Left lung (tissue), 14 donors: ENCODE measurements around the gene CCDC73. TPM values are rescaled to one million over a fixed set of nuclear protein-coding genes. Genes with fewer than 3 reads are reported as not detected.

Source experiments
- ATAC-seq: fragments of 200-7000 bp; cut with Tn5 transposase; one replicate; pipeline ENCODE4 v1.9.1; 2020; ENCODE audit warnings: moderate library complexity
- DNase-seq, 4 donors: peaks; one replicate each; pipeline ENCODE4 v3.0.0-alpha.2; 2013 to 2020
- H3K27ac ChIP-seq, 2 donors: fragments of 200-600 bp; sonication (generic) in 1 of 2; one replicate each; pipeline versions ENCODE4 v1.5.0 to v1.8.0; 2020 to 2021
- H3K27me3 ChIP-seq, 2 donors: fragments of 200-600 bp; sonication (generic) in 1 of 2; one replicate each; pipeline versions ENCODE4 v1.5.0 to v1.8.0; 2020 to 2021
- H3K36me3 ChIP-seq, 2 donors: fragments of 200-600 bp; sonication (generic) in 1 of 2; one replicate each; pipeline versions ENCODE4 v1.5.0 to v1.8.0; 2020 to 2021
- H3K4me1 ChIP-seq, 2 donors: fragments of 200-600 bp; one replicate each; pipeline ENCODE4 v1.8.0; 2021
- H3K4me3 ChIP-seq, 2 donors: fragments of 200-600 bp; sonication (generic) in 1 of 2; one replicate each; pipeline versions ENCODE4 v1.5.0 to v1.8.0; 2020 to 2021; ENCODE audit warnings: mild to moderate bottlenecking in 1 of 2
- H3K9me3 ChIP-seq, 2 donors: fragments of 200-600 bp; sonication (generic) in 1 of 2; one replicate each; pipeline versions ENCODE4 v1.5.0 to v1.8.0; 2020 to 2021
- CTCF ChIP-seq, 2 donors: fragments of 200-600 bp; sonication (generic) in 1 of 2; IDR thresholded peaks; one replicate each; pipeline versions ENCODE4 v1.5.0 to v1.8.0; 2021; ENCODE audit warnings: antibody characterized with exemption in 2 of 2
- intact Hi-C, 2 donors: fragments of 100-400 bp; cut with DNase I; formaldehyde crosslinking; loops; one replicate each; pipeline versions ENCODE4 v1.11.2 to v1.14.2; 2022
- long read RNA-seq, 12 donors: library from polyadenylated mRNA in 2 of 12; unstranded in 2 of 12; transcript quantifications; one replicate each; pipeline ENCODE4 v2.0.0 and lab custom pipeline, GENCODE V29; 2019 to 2026
- polyA plus RNA-seq, 6 donors: library from polyadenylated mRNA; unstranded; fragments of 120-200 nt; gene quantifications; one replicate each; pipeline ENCODE4 v1.2.1, GENCODE V29; 2013; ENCODE audit not compliant: insufficient read length in 6 of 6
- total RNA-seq, 2 donors: library from RNA; stranded (reverse); fragmentation: NEBNext Ultra II Directional; extraction: Animal tissue kit (Norgen Biotek cat#: 25700); gene quantifications; one replicate each; pipeline ENCODE4 v1.2.1, GENCODE V29; 2021
- donor health status: DM: no; HTN: yes; CAD: no.
- donor health status: DM: no; HTN: no; CAD: no.

CCDC73 gene
- total RNA-seq (under 1 TPM in 1 of 2 donors, not detected in 1; 0.18 TPM), polyA plus RNA-seq (under 1 TPM; 0.08 to 0.57 (median 0.11) TPM)
- long read RNA-seq, donor 1, partial matches to known transcripts: 24 of 24 reads
- long read RNA-seq, donor 1, other reads (novel, unspliced or antisense): 0 of 24 reads
- long read RNA-seq, donor 2, partial matches to known transcripts: 561 of 816 reads
- long read RNA-seq, donor 2, other reads (novel, unspliced or antisense): 255 of 816 reads
- long read RNA-seq, donor 3: 0 reads
- long read RNA-seq, donor 4: 0 reads
- long read RNA-seq, donor 5, partial matches to known transcripts: 13 of 13 reads
- long read RNA-seq, donor 5, other reads (novel, unspliced or antisense): 0 of 13 reads
- long read RNA-seq, donor 6: 0 reads
- long read RNA-seq, donor 7: 0 reads
- long read RNA-seq, donor 8: 0 reads
- long read RNA-seq, donor 9: 0 reads
- long read RNA-seq, donor 10: 0 reads
- long read RNA-seq, donor 11: 0 reads
- long read RNA-seq, donor 12: 0 reads

- no peaks in the 10 kb centered on the region for H3K9me3 ChIP-seq
- peaks cover 0 to 10% of the 10 kb centered on the region in 2 donors for H3K4me1 ChIP-seq
- no peaks in the 10 kb centered on the region for H3K36me3 ChIP-seq
- TF ChIP-seq CTCF (IDR thresholded peaks at IDR 0.05): no peak
- ATAC-seq (no peak), DNase-seq (no peak)
- intact Hi-C loops: no loop called here
- no peaks in the 10 kb centered on the region for H3K27me3 ChIP-seq
- H3K4me3 ChIP-seq: no peak within 1 kb of the TSS
- no peak within 1 kb of the TSS for H3K27ac ChIP-seq
Observed at GRCh38 chr11:32794439-32794838, at the start of gene CCDC73. CCDC73 (minus strand) TSS chr11:32794662; CDS start chr11:32760243, 34,419 bp downstream.

GRCh38 chr11:32843544-32843943 lies 49.1 kb upstream of the CCDC73 start:
- Histone ChIP-seq H3K4me3 (no peak overlapping the region), H3K9me3 (no peaks in the 10 kb centered on the region), H3K36me3 (no peaks in the 10 kb centered on the region), H3K27ac (no peak overlapping the region), H3K27me3 (no peaks in the 10 kb centered on the region), H3K4me1 (no peaks in the 10 kb centered on the region)
- ATAC-seq (no peak), DNase-seq (no peak)
- intact Hi-C loops: no loop called here
- no peak for TF ChIP-seq CTCF (IDR thresholded peaks at IDR 0.05)

GRCh38 chr11:32840587-32840986 lies 46.1 kb upstream of the CCDC73 start:
- Histone ChIP-seq H3K4me3 (no peak overlapping the region), H3K9me3 (no peaks in the 10 kb centered on the region), H3K27ac (no peak overlapping the region), H3K36me3 (peaks cover 0 to 3% of the 10 kb centered on the region in 2 donors), H3K4me1 (no peaks in the 10 kb centered on the region), H3K27me3 (no peaks in the 10 kb centered on the region)
- ATAC-seq (no peak), DNase-seq (no peak)
- no peak for TF ChIP-seq CTCF (IDR thresholded peaks at IDR 0.05)
- intact Hi-C loops: no loop called here

GRCh38 chr11:32839308-32839707 lies 44.8 kb upstream of the CCDC73 start:
- Histone ChIP-seq H3K36me3 (peaks cover 0 to 6% of the 10 kb centered on the region in 2 donors), H3K27ac (no peak overlapping the region), H3K27me3 (no peaks in the 10 kb centered on the region), H3K9me3 (no peaks in the 10 kb centered on the region), H3K4me1 (no peaks in the 10 kb centered on the region), H3K4me3 (no peak overlapping the region)
- no peak for TF ChIP-seq CTCF (IDR thresholded peaks at IDR 0.05)
- no peak for ATAC-seq
- DNase-seq: no peak
- intact Hi-C loops: no loop called here

- Histone ChIP-seq H3K27me3 (no peaks in the 10 kb centered on the region), H3K4me3 (no peak overlapping the region), H3K4me1 (no peaks in the 10 kb centered on the region), H3K27ac (no peak overlapping the region), H3K9me3 (no peaks in the 10 kb centered on the region), H3K36me3 (peaks cover 0 to 9% of the 10 kb centered on the region in 2 donors)
- TF ChIP-seq CTCF (IDR thresholded peaks at IDR 0.05): no peak
- DNase-seq (no peak), ATAC-seq (peak; percentile 55)
- intact Hi-C loops: no loop called here
Observed at GRCh38 chr11:32838505-32839274, 44.2 kb upstream of the CCDC73 start.
